HepG2 (cell line): ENCODE results near the gene CDK18. TPM values are rescaled to one million over a fixed set of nuclear protein-coding genes. Genes with fewer than 3 reads are reported as not detected.

Experiments
- ATF6 ChIP-seq: sonication (generic); formaldehyde crosslinking; conservative IDR thresholded peaks from 2 replicates; pipeline ENCODE4 v1.4.0; 2020; ENCODE audit warnings: missing genetic modification reagents
- ATRX ChIP-seq: sonication (generic); formaldehyde crosslinking; IDR thresholded peaks from 2 replicates; pipeline ENCODE4 v1.4.0; 2020; ENCODE audit warnings: missing genetic modification reagents, borderline replicate concordance
- FOXO1 ChIP-seq: sonication (generic); formaldehyde crosslinking; IDR thresholded peaks from 2 replicates; pipeline ENCODE4 v1.4.0; 2020; ENCODE audit warnings: missing genetic modification reagents
- HMGXB4 ChIP-seq, 2 experiments: sonication (generic) in 1 of 2; formaldehyde crosslinking in 1 of 2; IDR thresholded peaks; 2 replicates each; pipeline versions ENCODE4 v1.4.0 to v1.6.1; 2018 to 2020; ENCODE audit warnings: missing genetic modification reagents in 2 of 2, borderline replicate concordance in 1 of 2, low read depth in 1 of 2, mild to moderate bottlenecking in 1 of 2, missing biosample characterization in 1 of 2
- HNF4A ChIP-seq: sonication (generic); formaldehyde crosslinking; IDR thresholded peaks from 2 replicates; pipeline ENCODE4 v1.4.0; 2020; ENCODE audit warnings: missing genetic modification reagents
- KLF6 ChIP-seq: IDR thresholded peaks from 2 replicates; pipeline ENCODE4 v1.8.0; 2016; ENCODE audit warnings: missing biosample characterization, missing genetic modification reagents
- MAFG ChIP-seq: sonication (generic); formaldehyde crosslinking; IDR thresholded peaks from 2 replicates; pipeline ENCODE4 v1.5.1; 2020; ENCODE audit warnings: mild to moderate bottlenecking, missing genetic modification reagents
- MTF2 ChIP-seq: sonication (generic); formaldehyde crosslinking; IDR thresholded peaks from 2 replicates; pipeline ENCODE4 v1.5.0; 2020; ENCODE audit warnings: missing genetic modification reagents, borderline replicate concordance
- RFXANK ChIP-seq: IDR thresholded peaks from 2 replicates; pipeline ENCODE4 v1.6.1; 2016
- TARDBP ChIP-seq: sonication (generic); formaldehyde crosslinking; IDR thresholded peaks from 2 replicates; pipeline ENCODE4 v1.8.0; 2022; ENCODE audit warnings: mild to moderate bottlenecking, missing genetic modification reagents
- THAP9 ChIP-seq: sonication (generic); formaldehyde crosslinking; IDR thresholded peaks from 2 replicates; pipeline ENCODE4; 2020; ENCODE audit warnings: missing genetic modification reagents, mild to moderate bottlenecking, borderline replicate concordance
- ZNF142 ChIP-seq: sonication (generic); formaldehyde crosslinking; IDR thresholded peaks from 2 replicates; pipeline ENCODE4 v1.4.0; 2020; ENCODE audit warnings: missing genetic modification reagents
- ZNF550 ChIP-seq: sonication (generic); formaldehyde crosslinking; IDR thresholded peaks from 2 replicates; pipeline ENCODE4 v1.4.0; 2020; ENCODE audit warnings: mild to moderate bottlenecking, missing genetic modification reagents, borderline replicate concordance
- ZNF703 ChIP-seq: sonication (generic); formaldehyde crosslinking; IDR thresholded peaks from 2 replicates; pipeline ENCODE4 v1.5.1; 2020; ENCODE audit warnings: missing genetic modification reagents, mild to moderate bottlenecking, moderate library complexity, borderline replicate concordance
- ZNF709 ChIP-seq: sonication (generic); formaldehyde crosslinking; IDR thresholded peaks from 2 replicates; pipeline ENCODE4 v1.5.0; 2020; ENCODE audit warnings: mild to moderate bottlenecking, missing genetic modification reagents
- polyA plus RNA-seq, 8 experiments: library from polyadenylated mRNA; depleted of rRNA in 3 of 8; stranded (reverse) in 7 of 8; unstranded in 1 of 8; fragments of >200 nt; fragmentation: Illumina TruSeq in 4 of 8; extraction: Trizol in 4 of 8; gene quantifications; 2 replicates each; pipeline versions ENCODE4 v1.2.1 to v1.2.3, GENCODE V29; 2011 to 2016; ENCODE audit warnings: low read depth in 4 of 8, missing spikeins in 1 of 8, mixed read lengths in 1 of 8; ENCODE audit not compliant: insufficient read depth in 1 of 8
- total RNA-seq, 5 experiments: library from RNA; depleted of rRNA; stranded (reverse); fragments of >200 nt; fragmentation: Illumina TruSeq; extraction: Trizol; gene quantifications; 2 replicates each; pipeline ENCODE4 v1.2.3, GENCODE V29; 2016; ENCODE audit warnings: low read depth in 1 of 5

Gene CDK18
- total and polyA plus RNA-seq, 2 of the 13 experiments (the other 11 are each of a cell fraction or from before 2014, with no cell fraction given) = 6.4 to 38.8 TPM

- no peak for TF ChIP-seq ZNF142 (CRISPR knock-in tag)
- no peak for TF ChIP-seq ATRX (CRISPR knock-in tag)
- no peak for TF ChIP-seq RFXANK
- TF ChIP-seq MTF2 (CRISPR knock-in tag) = peak; percentile 89; the same call in 1 of the 2 replicates
- TF ChIP-seq ZNF709 (CRISPR knock-in tag) = 0 out of 2 replicates have a peak, but pooled peaks have one; percentile 27
- peak; percentile 65; the same call in 1 of the 2 replicates for TF ChIP-seq TARDBP (CRISPR knock-in tag)
- no peak for TF ChIP-seq ATF6 (CRISPR knock-in tag)
- TF ChIP-seq FOXO1 (CRISPR knock-in tag) = no peak
- TF ChIP-seq THAP9 = no peak
- no peak for TF ChIP-seq MAFG (CRISPR knock-in tag)
- peak; percentile 20 to 46; a peak in 2 of 4 replicates for TF ChIP-seq HMGXB4 (CRISPR knock-in tag; IDR thresholded peaks at IDR 0.05; ENCODE audit: borderline replicate concordance in 1 of 2, low read depth in 1 of 2)
- no peak for TF ChIP-seq KLF6 (CRISPR knock-in tag)
- TF ChIP-seq ZNF550 (CRISPR knock-in tag) = no peak
- TF ChIP-seq HNF4A (CRISPR knock-in tag) = peak; percentile 46; the same call in 1 of the 2 replicates
- no peak for TF ChIP-seq ZNF703 (CRISPR knock-in tag)
Observed at GRCh38 chr1:205504311-205505075, at the start of gene CDK18 (continued).
